H9 (cell line): Measurements from ENCODE around the gene TBC1D22A. TPM values are rescaled to one million over a fixed set of nuclear protein-coding genes. Genes with fewer than 3 reads are reported as not detected.
A peak's percentile ranks its signal among the peaks of the same experiment; 100 is the strongest.

Experiments
- DNase-seq: peaks from one replicate; pipeline ENCODE4 v3.0.0-alpha.2; 2017
- H2AFZ ChIP-seq: one replicate; pipeline ENCODE4 v1.6.1; 2013; ENCODE audit warnings: mild to moderate bottlenecking, low read length, control low read depth, moderate library complexity
- H2AK5ac ChIP-seq: 2 replicates; pipeline ENCODE4 v1.6.1; 2013; ENCODE audit warnings: low read length, control low read depth, mixed read lengths; ENCODE audit not compliant: insufficient read length
- H2BK120ac ChIP-seq: one replicate; pipeline ENCODE4 v1.6.1; 2013; ENCODE audit warnings: low read depth, mild to moderate bottlenecking, low read length, control low read depth, inconsistent platforms; ENCODE audit not compliant: poor library complexity, severe bottlenecking
- H2BK12ac ChIP-seq: 2 replicates; pipeline ENCODE4 v1.6.1; 2013; ENCODE audit warnings: low read length, control low read depth, mixed read lengths, low read depth; ENCODE audit not compliant: insufficient read length
- H2BK15ac ChIP-seq: 2 replicates; pipeline ENCODE4 v1.6.1; 2013; ENCODE audit warnings: low read depth, low read length, control low read depth
- H2BK20ac ChIP-seq: one replicate; pipeline ENCODE4 v1.6.1; 2013; ENCODE audit warnings: low read depth, mild to moderate bottlenecking, low read length, control low read depth, inconsistent platforms; ENCODE audit not compliant: poor library complexity, severe bottlenecking
- H2BK5ac ChIP-seq: 2 replicates; pipeline ENCODE4 v1.6.1; 2013; ENCODE audit warnings: low read length, control low read depth, mixed read lengths; ENCODE audit not compliant: insufficient read length
- H3K14ac ChIP-seq: 2 replicates; pipeline ENCODE4 v1.6.1; 2013; ENCODE audit warnings: low read length, control low read depth; ENCODE audit not compliant: insufficient read depth
- H3K18ac ChIP-seq: 2 replicates; pipeline ENCODE4 v1.6.1; 2013; ENCODE audit warnings: low read depth, mild to moderate bottlenecking, mixed read lengths, low read length, control low read depth; ENCODE audit not compliant: insufficient read length
- H3K23ac ChIP-seq: 2 replicates; pipeline ENCODE4 v1.6.1; 2013; ENCODE audit warnings: low read length, control low read depth, mixed read lengths, low read depth; ENCODE audit not compliant: insufficient read length
- H3K23me2 ChIP-seq: 2 replicates; pipeline ENCODE4 v1.6.1; 2013; ENCODE audit warnings: low read depth, mild to moderate bottlenecking, mixed read lengths, low read length, control low read depth; ENCODE audit not compliant: insufficient read length, poor library complexity, severe bottlenecking
- H3K27ac ChIP-seq: 2 replicates; pipeline ENCODE4 v1.5.1; 2013; ENCODE audit warnings: low read length, control low read depth, mixed read lengths, low read depth; ENCODE audit not compliant: insufficient read length
- H3K27me3 ChIP-seq: 2 replicates; pipeline ENCODE4 v1.6.1; 2013; ENCODE audit warnings: low read length, control low read depth, inconsistent platforms; ENCODE audit not compliant: insufficient read depth
- H3K4ac ChIP-seq: 2 replicates; pipeline ENCODE4 v1.6.1; 2013; ENCODE audit warnings: low read depth, mild to moderate bottlenecking, control low read depth, inconsistent platforms, low read length, moderate library complexity
- H3K4me1 ChIP-seq: 2 replicates; pipeline ENCODE4 v1.6.1; 2013; ENCODE audit warnings: low read length, control low read depth, inconsistent platforms; ENCODE audit not compliant: insufficient read depth
- H3K4me2 ChIP-seq: 2 replicates; pipeline ENCODE4 v1.6.1; 2013; ENCODE audit warnings: low read length, control low read depth, mixed read lengths; ENCODE audit not compliant: insufficient read length, insufficient read depth
- H3K56ac ChIP-seq: 2 replicates; pipeline ENCODE4 v1.6.1; 2013; ENCODE audit warnings: low read depth, mild to moderate bottlenecking, mixed read lengths, low read length, control low read depth; ENCODE audit not compliant: insufficient read length
- H3K79me1 ChIP-seq: 2 replicates; pipeline ENCODE4 v1.6.1; 2013; ENCODE audit warnings: low read depth, mild to moderate bottlenecking, moderate library complexity, low read length, control low read depth, inconsistent platforms; ENCODE audit not compliant: insufficient read depth, poor library complexity, severe bottlenecking
- H3K79me2 ChIP-seq: 2 replicates; pipeline ENCODE4 v1.6.1; 2013; ENCODE audit warnings: low read length, control low read depth, inconsistent platforms; ENCODE audit not compliant: insufficient read depth
- H3K9ac ChIP-seq: 2 replicates; pipeline ENCODE4 v1.6.1; 2013; ENCODE audit warnings: low read length, control low read depth, mixed read lengths; ENCODE audit not compliant: insufficient read length; ENCODE audit errors: extremely low read depth
- H3K9me3 ChIP-seq: one replicate; pipeline ENCODE4 v1.6.1; 2013; ENCODE audit warnings: low read depth, low read length, inconsistent platforms; ENCODE audit not compliant: control insufficient read depth
- H3T11ph ChIP-seq: one replicate; pipeline ENCODE4 v1.6.1; 2013; ENCODE audit warnings: mild to moderate bottlenecking, low read length, control low read depth, inconsistent platforms
- H4K20me1 ChIP-seq: one replicate; pipeline ENCODE4 v1.6.1; 2013; ENCODE audit not compliant: control insufficient read depth, insufficient read length, insufficient read depth
- H4K5ac ChIP-seq: 2 replicates; pipeline ENCODE4 v1.6.1; 2013; ENCODE audit warnings: low read depth, mild to moderate bottlenecking, mixed read lengths, low read length, control low read depth; ENCODE audit not compliant: insufficient read length
- H4K8ac ChIP-seq: replicated peaks from 2 replicates; pipeline ENCODE4 v1.6.1; 2013; ENCODE audit warnings: low read length, control low read depth, mixed read lengths, low read depth; ENCODE audit not compliant: insufficient read length
- H4K91ac ChIP-seq: 2 replicates; pipeline ENCODE4 v1.6.1; 2013; ENCODE audit warnings: low read depth, mild to moderate bottlenecking, moderate library complexity, mixed read lengths, low read length, control low read depth; ENCODE audit not compliant: insufficient read length
- H3K27ac Mint-ChIP-seq, 3 experiments: 2 replicates in 2 of 3; 3 replicates in 1 of 3; pipeline ENCODE4 v1.8.0; 2020 to 2021; ENCODE audit warnings: mixed read lengths in 3 of 3, mild to moderate bottlenecking in 1 of 3, moderate library complexity in 1 of 3
- H3K27me3 Mint-ChIP-seq: 2 replicates; pipeline ENCODE4 v1.8.0; 2021; ENCODE audit warnings: low read depth, mild to moderate bottlenecking, moderate library complexity, mixed read lengths
- H3K36me3 Mint-ChIP-seq, 3 experiments: 2 replicates in 2 of 3; 3 replicates in 1 of 3; pipeline ENCODE4 v1.8.0; 2020 to 2021; ENCODE audit warnings: low read depth in 3 of 3, mixed read lengths in 3 of 3; ENCODE audit not compliant: insufficient read depth in 1 of 3
- H3K4me1 Mint-ChIP-seq, 2 experiments: 2 replicates each; pipeline ENCODE4 v1.8.0; 2020; ENCODE audit warnings: mixed read lengths in 2 of 2
- H3K4me3 Mint-ChIP-seq, 2 experiments: 2 replicates in 1 of 2; 3 replicates in 1 of 2; pipeline ENCODE4 v1.8.0; 2020 to 2021; ENCODE audit warnings: mild to moderate bottlenecking in 2 of 2, mixed read lengths in 2 of 2, moderate library complexity in 1 of 2
- H3K9me3 Mint-ChIP-seq, 2 experiments: 2 replicates in 1 of 2; 3 replicates in 1 of 2; pipeline ENCODE4 v1.8.0; 2020; ENCODE audit warnings: mild to moderate bottlenecking in 2 of 2, mixed read lengths in 2 of 2, moderate library complexity in 1 of 2
- WGBS: extraction: QIAGEN DNeasy Blood & Tissue Kit; methylation state at CpG from one replicate; pipeline ENCODE4 v1.1.7; 2013; ENCODE audit warnings: missing lambda C conversion rate, low lambda C conversion rate, mixed read lengths; ENCODE audit not compliant: insufficient read length; ENCODE audit errors: extremely low coverage; 5-methylcytosine and 5-hydroxymethylcytosine counted together
- total RNA-seq: library from RNA; stranded (reverse); gene quantifications from 2 replicates; pipeline ENCODE4 v1.2.1, GENCODE V29; 2021
- TF ChIP-seq, protein P1 (sequence below): fragments of 200-600 bp; sonication (generic); conservative IDR thresholded peaks from 3 replicates; pipeline ENCODE4 v1.8.0; 2021; ENCODE audit warnings: antibody characterized with exemption, mild to moderate bottlenecking

Gene TBC1D22A
- total RNA-seq, 1 experiment from 2014 or later: 20.8 TPM

DNA sequence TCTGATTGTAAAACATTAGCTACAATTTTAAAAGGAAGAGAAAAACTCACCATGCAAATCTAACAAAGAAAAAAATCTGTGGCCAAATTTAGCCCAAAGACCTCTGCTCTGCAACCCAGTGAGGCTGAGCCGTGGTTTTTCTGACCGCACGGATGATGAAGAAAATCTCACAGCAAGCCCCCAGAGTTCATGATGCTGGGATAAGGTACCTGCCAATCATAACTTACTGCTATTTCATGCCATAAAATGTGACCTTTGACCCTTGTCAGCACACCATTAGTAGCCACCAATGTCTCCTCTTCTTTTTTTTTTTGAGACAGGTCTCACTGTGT, 35.5 kb upstream of the TBC1D22A start:
- no peak overlapping the region for H3K14ac ChIP-seq
- H2AFZ ChIP-seq: no peak overlapping the region
- Mint-ChIP-seq H3K4me1 (peaks cover 7 to 26% of the 10 kb centered on the region in 2 experiments), H3K27me3 (no peaks in the 10 kb centered on the region; the same call in 1 of the 2 replicates), H3K9me3 (no peaks in the 10 kb centered on the region), H3K27ac (0 out of 7 replicates have a peak overlapping the region, but pooled peaks of 1 of the 3 experiments have one; percentile 23), H3K36me3 (peaks cover 2 to 22% (median 8%) of the 10 kb centered on the region in 3 experiments; a peak in 6 of 7 replicates), H3K4me3 (no peak overlapping the region)
- H2AK5ac ChIP-seq: no peak overlapping the region
- no peak for DNase-seq
- no peak overlapping the region for H3K4ac ChIP-seq
- no peak overlapping the region for H3K27ac ChIP-seq
- H2BK120ac ChIP-seq: no peak overlapping the region
- no peaks in the 10 kb centered on the region for H3K9me3 ChIP-seq
- no peak overlapping the region for H4K5ac ChIP-seq
- no CpG with 5 or more reads among the region's 3 CpGs for WGBS
- H4K20me1 ChIP-seq: peaks cover 10% of the 10 kb centered on the region
- no peak overlapping the region for H2BK15ac ChIP-seq
- H3K79me1 ChIP-seq: no peaks in the 10 kb centered on the region
- no peak overlapping the region for H3K23ac ChIP-seq
- no peak overlapping the region for H3K4me2 ChIP-seq
- no peak overlapping the region for H2BK12ac ChIP-seq
- peaks cover 2% of the 10 kb centered on the region; the same call in 1 of the 2 replicates for H3K4me1 ChIP-seq
- no peak overlapping the region for H3T11ph ChIP-seq
- TF ChIP-seq, protein P1, sequence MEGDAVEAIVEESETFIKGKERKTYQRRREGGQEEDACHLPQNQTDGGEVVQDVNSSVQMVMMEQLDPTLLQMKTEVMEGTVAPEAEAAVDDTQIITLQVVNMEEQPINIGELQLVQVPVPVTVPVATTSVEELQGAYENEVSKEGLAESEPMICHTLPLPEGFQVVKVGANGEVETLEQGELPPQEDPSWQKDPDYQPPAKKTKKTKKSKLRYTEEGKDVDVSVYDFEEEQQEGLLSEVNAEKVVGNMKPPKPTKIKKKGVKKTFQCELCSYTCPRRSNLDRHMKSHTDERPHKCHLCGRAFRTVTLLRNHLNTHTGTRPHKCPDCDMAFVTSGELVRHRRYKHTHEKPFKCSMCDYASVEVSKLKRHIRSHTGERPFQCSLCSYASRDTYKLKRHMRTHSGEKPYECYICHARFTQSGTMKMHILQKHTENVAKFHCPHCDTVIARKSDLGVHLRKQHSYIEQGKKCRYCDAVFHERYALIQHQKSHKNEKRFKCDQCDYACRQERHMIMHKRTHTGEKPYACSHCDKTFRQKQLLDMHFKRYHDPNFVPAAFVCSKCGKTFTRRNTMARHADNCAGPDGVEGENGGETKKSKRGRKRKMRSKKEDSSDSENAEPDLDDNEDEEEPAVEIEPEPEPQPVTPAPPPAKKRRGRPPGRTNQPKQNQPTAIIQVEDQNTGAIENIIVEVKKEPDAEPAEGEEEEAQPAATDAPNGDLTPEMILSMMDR: no peak
- H3K56ac ChIP-seq: no peak overlapping the region
- H3K9ac ChIP-seq: no peak overlapping the region
- no peaks in the 10 kb centered on the region for H3K27me3 ChIP-seq
- H3K23me2 ChIP-seq: no peaks in the 10 kb centered on the region
- H3K79me2 ChIP-seq: no peaks in the 10 kb centered on the region
- H3K18ac ChIP-seq: no peak overlapping the region
- H4K91ac ChIP-seq: no peak overlapping the region
- no peak overlapping the region for H2BK20ac ChIP-seq
- no peak overlapping the region for H4K8ac ChIP-seq
- no peak overlapping the region for H2BK5ac ChIP-seq
